Measurements from ENCODE around the gene SP100. TPM values are rescaled to one million over a fixed set of nuclear protein-coding genes. Genes with fewer than 3 reads are reported as not detected.

Gene SP100
- 103 and 143 TPM in 2 replicates for total RNA-seq

DNA sequence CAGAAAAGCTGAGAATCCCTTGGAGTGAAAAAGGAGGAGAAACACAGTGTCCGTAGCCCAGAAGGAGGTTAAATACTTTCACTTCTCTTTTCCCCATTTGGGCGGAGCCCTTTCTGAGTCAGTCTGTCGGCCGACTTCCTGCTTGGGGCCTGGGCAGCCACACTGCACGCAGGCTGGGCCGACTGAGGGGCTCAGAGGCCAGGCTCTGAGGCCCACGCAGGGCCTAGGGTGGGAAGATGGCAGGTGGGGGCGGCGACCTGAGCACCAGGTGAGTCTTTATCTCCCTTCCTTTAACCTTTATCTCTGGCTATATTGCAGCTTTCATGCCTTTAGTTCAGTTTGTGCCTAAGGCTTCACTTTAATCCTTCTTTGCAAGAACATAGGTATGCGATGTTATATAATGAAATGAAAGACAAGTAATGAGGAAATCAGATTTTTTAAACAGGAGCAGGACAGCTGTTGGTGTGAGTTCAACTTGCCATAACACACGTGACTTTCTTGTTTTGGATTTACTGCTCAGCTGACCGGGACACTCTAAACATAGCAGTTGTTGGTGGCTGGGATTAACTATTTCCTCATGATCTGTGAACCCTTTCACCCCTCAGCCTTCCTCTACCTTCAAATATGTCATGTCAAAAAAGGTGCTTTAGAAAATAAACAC is at the start of gene SP100:
TSS of gene SP100 (plus strand) at position 141 of the 661 bp plus-strand sequence. CDS start at position 237, 96 bp downstream.

Other genes with a start within 250 kb of the SP100 start
- 4.0 and 10.0 TPM in 2 replicates for gene SP110, start 196.2 kb upstream of the SP100 start, total RNA-seq
- gene SP140, start 190.5 kb upstream of the SP100 start, total RNA-seq = 0.28 TPM in 1 of 2 replicates, not detected in the other
- 8.5 and 13.3 TPM in 2 replicates for gene SP140L, start 89.0 kb upstream of the SP100 start, total RNA-seq

All from endothelial cell of coronary artery (primary cell).